Heart left ventricle (tissue), 16 donors: ENCODE results near the gene ZNF560. TPM values are rescaled to one million over a fixed set of nuclear protein-coding genes. Genes with fewer than 3 reads are reported as not detected.

ENCODE experiments used
- ATAC-seq, 4 donors: fragments of 200-7000 bp; cut with Tn5 transposase; one replicate each; pipeline ENCODE4 v1.9.1; 2020 to 2022; ENCODE audit warnings: moderate library complexity in 4 of 4, mild to moderate bottlenecking in 3 of 4, moderate number of reproducible peaks in 1 of 4
- DNase-seq, 5 donors: peaks; one replicate each; pipeline ENCODE4 v3.0.0-alpha.2; 2020
- H3K27ac ChIP-seq, 12 donors: fragments of 200-600 bp; sonication (generic) in 4 of 12; one replicate each; pipeline versions ENCODE4 v1.5.0 to v1.8.0; 2016 to 2022; ENCODE audit warnings: mild to moderate bottlenecking in 2 of 12
- H3K27me3 ChIP-seq, 9 donors: fragments of 200-600 bp; sonication (generic) in 2 of 9; one replicate each; pipeline versions ENCODE4 v1.5.1 to v1.8.0; 2016 to 2022; ENCODE audit warnings: mild to moderate bottlenecking in 3 of 9
- H3K36me3 ChIP-seq, 9 donors: fragments of 200-600 bp; sonication (generic) in 2 of 9; one replicate each; pipeline versions ENCODE4 v1.5.0 to v1.8.0; 2018 to 2022; ENCODE audit warnings: mild to moderate bottlenecking in 2 of 9
- H3K4me1 ChIP-seq, 12 donors: fragments of 200-600 bp; sonication (generic) in 4 of 12; one replicate each; pipeline versions ENCODE4 v1.5.0 to v1.8.0; 2016 to 2022; ENCODE audit warnings: mild to moderate bottlenecking in 3 of 12
- H3K4me3 ChIP-seq, 12 donors: fragments of 200-600 bp; sonication (generic) in 4 of 12; one replicate each; pipeline versions ENCODE4 v1.5.0 to v1.8.0; 2017 to 2022; ENCODE audit warnings: mild to moderate bottlenecking in 9 of 12, moderate library complexity in 4 of 12
- H3K9me3 ChIP-seq, 12 donors: fragments of 200-600 bp; sonication (generic) in 4 of 12; one replicate each; pipeline versions ENCODE4 v1.5.0 to v1.8.0; 2016 to 2022; ENCODE audit warnings: mild to moderate bottlenecking in 1 of 12
- POLR2A ChIP-seq, 2 donors: fragments of 450-650 bp; IDR thresholded peaks; one replicate each; pipeline ENCODE4 v1.6.1; 2017; ENCODE audit warnings: antibody characterized with exemption in 2 of 2, mild to moderate bottlenecking in 2 of 2, moderate library complexity in 2 of 2
- WGBS, 4 donors: extraction: QIAGEN DNeasy Blood & Tissue Kit in 2 of 4; methylation state at CpG; one replicate each; pipeline versions ENCODE4 v1.1.5 to v1.1.7; 2013 to 2018; 5-methylcytosine and 5-hydroxymethylcytosine counted together
- intact Hi-C, 10 donors: fragments of 100-400 bp; cut with DNase I; formaldehyde crosslinking; loops; one replicate each; pipeline versions ENCODE4 v1.11.1 to v1.14.2; 2022
- polyA plus RNA-seq, 2 donors: library from polyadenylated mRNA; stranded (reverse); fragments of 200-250 nt; gene quantifications; one replicate each; pipeline ENCODE4 v1.2.3, GENCODE V29; 2013
- total RNA-seq, 9 donors: library from RNA; depleted of rRNA in 2 of 9; stranded (reverse); fragments of >200 nt in 2 of 9; fragmentation: NEBNext Ultra II Directional in 3 of 9; extraction: Animal tissue kit (Norgen Biotek cat#: 25700) in 3 of 9; gene quantifications; one replicate each; pipeline versions ENCODE4 v1.1.0 to v1.2.4, GENCODE V29; 2016 to 2023
- TF ChIP-seq, protein P1 (sequence below), 12 donors: fragments of 200-600 bp; sonication (generic) in 4 of 12; IDR thresholded peaks; one replicate each; pipeline versions ENCODE4 v1.5.0 to v1.8.0; 2018 to 2022; ENCODE audit warnings: antibody characterized with exemption in 12 of 12, mild to moderate bottlenecking in 5 of 12
- donor health status: ischemic (EF 13 %, LVEDD 7.1; RV severe dilation, severe dysfunction).
- donor health status: healthy with polysubstance abuse.
- donor health status: DM: no; HTN: yes; CAD: no.
- donor health status: DM: no; HTN: no; CAD: no.
- donor health status: ischemic (EF 25% LVEDD 6.9; RV normal size, moderate dysfunction).
- donor health status: ischemic (EF 25% LVEDD 5.7; RV mildly dilated, moderate dysfunction).
- donor health status: healthy.
- donor health status: DM: yes; HTN: yes; CAD: no.
- donor health status: ischemic (EF 35%, LVEDD 5.7; RV mildly dilated, moderate dysfunction).
- donor health status: nonischemic (EF 11% LVEDD 7.7; RV severe dilation, severe dysfunction).
- donor health status: DM: yes; HTN: yes; CAD: no.
- donor health status: PGD.
- donor health status: ischemic (EF 29% LVEDD 5.4; RV normal size, mild dysfunction).
- donor health status: nonischemic (EF 23%, LVEDD 6.1; RV moderate dilation, normal function).

Gene ZNF560
- total and polyA plus RNA-seq, 11 donors: 0.03 to 0.29 (median 0.11) TPM; not detected in 8

DNA sequence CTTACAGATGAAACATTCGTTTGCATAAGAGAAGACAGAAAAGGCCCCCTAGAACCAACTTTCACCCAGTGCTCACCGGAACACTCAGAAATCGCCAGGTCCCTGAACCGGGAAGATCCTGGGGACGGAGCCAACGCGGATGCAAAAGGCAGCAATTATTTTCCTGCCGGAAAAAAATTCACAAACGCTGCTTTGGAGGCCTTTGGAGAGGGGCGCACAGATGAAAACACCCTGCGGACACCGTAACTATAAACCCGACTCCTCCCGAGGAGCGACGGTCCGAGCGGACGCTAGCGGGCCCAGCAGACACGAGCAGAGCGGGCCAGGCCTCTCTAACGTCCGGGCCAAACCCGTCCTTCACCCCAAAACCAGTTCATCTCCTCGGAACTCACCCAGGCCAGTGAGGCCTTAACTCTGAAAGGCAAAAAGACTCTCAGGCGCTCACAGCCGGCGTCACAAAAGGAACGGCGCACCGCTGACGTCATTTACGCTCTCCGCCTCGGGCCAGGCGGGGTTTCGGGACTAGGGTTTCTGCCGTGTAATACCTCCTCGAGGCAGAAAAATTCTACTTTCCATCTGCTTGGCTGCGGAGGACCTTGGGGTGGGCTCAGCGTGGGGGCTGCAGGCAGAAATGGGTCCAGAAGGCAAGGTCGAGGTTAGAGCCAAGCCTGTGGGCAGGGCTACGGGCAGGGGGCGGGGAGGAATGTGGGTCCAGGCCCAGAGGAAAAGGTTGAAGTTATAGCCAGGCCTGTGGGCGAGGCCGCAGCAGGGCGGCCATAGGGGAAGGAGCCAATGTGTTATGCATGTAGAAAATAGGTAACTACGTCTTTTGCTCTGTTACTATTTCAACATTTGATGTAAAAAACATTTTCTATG, 40.0 kb upstream of the ZNF560 start, which contains the start of gene ZNF426:
ZNF426 (minus strand) TSS at position 463 of the 876 bp plus-strand sequence. CDS start 2,413 bp downstream, outside the sequence.
- Histone ChIP-seq H3K4me1 (peaks cover 0 to 18% (median 12%) of the 10 kb centered on the region in 12 donors), H3K27me3 (no peaks in the 10 kb centered on the region), H3K36me3 (peaks cover 0 to 35% (median 29%) of the 10 kb centered on the region in 9 donors), H3K27ac (peak within 1 kb of the TSS; percentile 87 to 97 (median 96)), H3K4me3 (peak within 1 kb of the TSS; percentile 45 to 99 (median 76)), H3K9me3 (peaks cover 0 to 38% (median 3%) of the 10 kb centered on the region in 12 donors)
- 0 to 1% (median 1%) methylated on average over 49 of the region's 49 CpGs for WGBS, 4 donors
- peak in 1 of 2 donors; percentile 39 for TF ChIP-seq POLR2A (IDR thresholded peaks at IDR 0.05)
- TF ChIP-seq, protein P1, sequence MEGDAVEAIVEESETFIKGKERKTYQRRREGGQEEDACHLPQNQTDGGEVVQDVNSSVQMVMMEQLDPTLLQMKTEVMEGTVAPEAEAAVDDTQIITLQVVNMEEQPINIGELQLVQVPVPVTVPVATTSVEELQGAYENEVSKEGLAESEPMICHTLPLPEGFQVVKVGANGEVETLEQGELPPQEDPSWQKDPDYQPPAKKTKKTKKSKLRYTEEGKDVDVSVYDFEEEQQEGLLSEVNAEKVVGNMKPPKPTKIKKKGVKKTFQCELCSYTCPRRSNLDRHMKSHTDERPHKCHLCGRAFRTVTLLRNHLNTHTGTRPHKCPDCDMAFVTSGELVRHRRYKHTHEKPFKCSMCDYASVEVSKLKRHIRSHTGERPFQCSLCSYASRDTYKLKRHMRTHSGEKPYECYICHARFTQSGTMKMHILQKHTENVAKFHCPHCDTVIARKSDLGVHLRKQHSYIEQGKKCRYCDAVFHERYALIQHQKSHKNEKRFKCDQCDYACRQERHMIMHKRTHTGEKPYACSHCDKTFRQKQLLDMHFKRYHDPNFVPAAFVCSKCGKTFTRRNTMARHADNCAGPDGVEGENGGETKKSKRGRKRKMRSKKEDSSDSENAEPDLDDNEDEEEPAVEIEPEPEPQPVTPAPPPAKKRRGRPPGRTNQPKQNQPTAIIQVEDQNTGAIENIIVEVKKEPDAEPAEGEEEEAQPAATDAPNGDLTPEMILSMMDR (IDR thresholded peaks at IDR 0.05): peak in 1 of 12 donors; percentile 8
- intact Hi-C loops: loop anchor here in 4 of 10 donors (1.0 to 10.0 kb wide), 9 partner anchors 44 to 249 kb away; partner anchors contain the start of genes ZNF121 (in 2 of the 4), ZNF266 (in 2 of the 4), ZNF699 (in 2 of the 4) and ZNF559 (in 1 of the 4)
- DNase-seq: peak; percentile 89 to 93 (median 91)
- peak; percentile 94 to 99 (median 98) for ATAC-seq

DNA sequence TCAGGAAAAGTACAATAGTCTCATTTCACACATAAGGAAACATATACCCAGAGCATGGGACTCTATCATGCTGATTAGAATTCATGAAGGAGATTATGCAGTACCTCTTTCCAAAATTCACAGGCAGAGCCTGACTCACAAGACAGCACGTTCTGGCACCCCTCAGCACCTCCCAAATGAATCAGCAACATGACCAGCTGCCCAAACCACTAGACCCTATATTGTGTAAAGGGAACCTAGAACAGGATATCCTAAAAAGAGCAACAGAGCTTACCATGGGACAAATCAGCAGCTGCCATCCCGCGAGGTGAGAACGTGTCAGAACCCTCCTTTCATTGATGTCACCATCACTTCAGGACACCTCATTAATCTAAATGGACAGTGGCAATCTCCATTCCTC, 37.5 kb upstream of the ZNF560 start:
- peaks cover 12 to 60% (median 54%) of the 10 kb centered on the region in 9 donors for H3K36me3 ChIP-seq

DNA sequence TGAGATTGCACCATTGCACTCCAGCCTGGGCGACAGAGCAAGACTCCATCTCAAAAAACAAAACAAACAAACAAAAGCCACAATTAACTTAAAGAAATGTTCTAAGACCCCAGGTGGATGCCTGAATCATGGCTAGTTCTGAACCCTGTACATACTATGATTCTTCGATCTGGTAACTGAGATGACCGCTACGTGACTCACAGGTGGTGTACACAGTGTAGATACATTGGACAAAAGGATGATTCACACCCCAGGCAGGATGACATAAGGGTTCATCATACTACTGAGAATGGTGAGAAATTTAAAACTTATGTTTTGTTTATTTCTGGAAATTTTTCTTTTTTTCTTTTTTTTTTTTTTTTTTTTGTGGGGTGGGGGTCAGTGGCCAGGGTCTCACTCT, 33.5 kb upstream of the ZNF560 start:
- Histone ChIP-seq H3K36me3 (peaks cover 40 to 99% (median 92%) of the 10 kb centered on the region in 9 donors), H3K27me3 (no peaks in the 10 kb centered on the region), H3K9me3 (peaks cover 4 to 100% (median 61%) of the 10 kb centered on the region in 12 donors), H3K4me3 (no peak overlapping the region), H3K27ac (no peak overlapping the region), H3K4me1 (peaks cover 0 to 4% (median 0%) of the 10 kb centered on the region in 12 donors)
- ATAC-seq: no peak
- WGBS, 4 donors: 89 to 98% (median 98%) methylated on average over 4 of the region's 4 CpGs
- no peak for DNase-seq
- no peak for TF ChIP-seq POLR2A (IDR thresholded peaks at IDR 0.05)
- TF ChIP-seq, protein P1 (IDR thresholded peaks at IDR 0.05): no peak
- intact Hi-C loops: loop anchor here in 2 of 10 donors (10.0 kb wide), 3 partner anchors 53 to 227 kb away; partner anchors contain the start of genes ZNF121 (in 1 of the 2) and ZNF699 (in 1 of the 2)

More for the DNA sequence above, 37.5 kb upstream of the ZNF560 start:
- WGBS, 4 donors: 95 to 97% (median 96%) methylated on average over 4 of the region's 4 CpGs
- Histone ChIP-seq H3K4me1 (peaks cover 0 to 18% (median 12%) of the 10 kb centered on the region in 12 donors), H3K27ac (no peak overlapping the region), H3K4me3 (no peak overlapping the region), H3K27me3 (no peaks in the 10 kb centered on the region), H3K9me3 (peaks cover 0 to 63% (median 21%) of the 10 kb centered on the region in 12 donors)
- no peak for TF ChIP-seq POLR2A (IDR thresholded peaks at IDR 0.05)
- TF ChIP-seq, protein P1 (IDR thresholded peaks at IDR 0.05): no peak
- DNase-seq (no peak), ATAC-seq (no peak)
- intact Hi-C loops: loop anchor here in 4 of 10 donors (2.0 to 10.0 kb wide), 9 partner anchors 46 to 251 kb away; partner anchors contain the start of genes ZNF121 (in 2 of the 4), ZNF266 (in 2 of the 4), ZNF699 (in 2 of the 4) and ZNF559 (in 1 of the 4)
